ENCODE measurements around the gene WIPF2. TPM values are rescaled to one million over a fixed set of nuclear protein-coding genes. Genes with fewer than 3 reads are reported as not detected.

WIPF2 gene
- total and polyA plus RNA-seq, 4 donors = 10.6 to 34.5 (median 14.9) TPM

GRCh38 chr17:40326832-40327199, 107.7 kb downstream of the WIPF2 start:
- Histone ChIP-seq H3K27ac (ENCODE audit: low read depth in 1 of 2, low read length in 1 of 2) (peak overlapping the region in 1 of 2 donors; percentile 86), H3K4me1 (ENCODE audit: control insufficient read depth in 5 of 5, insufficient read depth in 5 of 5, low read length in 5 of 5) (peaks cover 55 to 83% (median 63%) of the 10 kb centered on the region in 5 donors), H3K9me3 (ENCODE audit: control insufficient read depth in 4 of 4, insufficient read depth in 3 of 4, low read length in 3 of 4) (no peaks in the 10 kb centered on the region), H3K27me3 (ENCODE audit: control insufficient read depth in 3 of 3, insufficient read depth in 3 of 3, low read length in 2 of 3) (no peaks in the 10 kb centered on the region), H3K4me3 (no peak overlapping the region), H3K9ac (ENCODE audit: insufficient read depth in 1 of 2, low read length in 2 of 2) (peak overlapping the region in 1 of 2 donors; percentile 32), H3K36me3 (ENCODE audit: control insufficient read depth in 4 of 4, insufficient read depth in 4 of 4, low read length in 4 of 4) (peaks cover 0 to 12% (median 4%) of the 10 kb centered on the region in 4 donors)
- TF ChIP-seq CTCF (IDR thresholded peaks at IDR 0.05; ENCODE audit: control extremely low read depth, extremely low read depth) = no peak
- DNase-seq (no peak), ATAC-seq (ENCODE audit: insufficient read depth, low FRiP score) (no peak)
- WGBS, 2 donors = 41 to 89% methylated on average over 1 of the region's 1 CpG

- no peak for TF ChIP-seq CTCF (IDR thresholded peaks at IDR 0.05; ENCODE audit: control extremely low read depth, extremely low read depth)
- WGBS, 2 donors = 75 to 83% methylated on average over 4 of the region's 4 CpGs
- H3K27ac ChIP-seq (ENCODE audit: low read depth in 1 of 2, low read length in 1 of 2) = peak overlapping the region in 1 of 2 donors; percentile 86
- no peaks in the 10 kb centered on the region for H3K27me3 ChIP-seq (ENCODE audit: control insufficient read depth in 3 of 3, insufficient read depth in 3 of 3, low read length in 2 of 3)
- H3K36me3 ChIP-seq (ENCODE audit: control insufficient read depth in 4 of 4, insufficient read depth in 4 of 4, low read length in 4 of 4) = peaks cover 0 to 12% (median 5%) of the 10 kb centered on the region in 4 donors
- no peak for DNase-seq
- no peaks in the 10 kb centered on the region for H3K9me3 ChIP-seq (ENCODE audit: control insufficient read depth in 4 of 4, insufficient read depth in 3 of 4, low read length in 3 of 4)
- no peak for ATAC-seq (ENCODE audit: insufficient read depth, low FRiP score)
- no peak overlapping the region for H3K4me3 ChIP-seq
- no peak overlapping the region for H3K9ac ChIP-seq (ENCODE audit: insufficient read depth in 1 of 2, low read length in 2 of 2)
- peaks cover 50 to 83% (median 65%) of the 10 kb centered on the region in 5 donors for H3K4me1 ChIP-seq (ENCODE audit: control insufficient read depth in 5 of 5, insufficient read depth in 5 of 5, low read length in 5 of 5)
Measured at GRCh38 chr17:40327244-40327729, 108.2 kb downstream of the WIPF2 start.

GRCh38 chr17:40327735-40328385, 108.8 kb downstream of the WIPF2 start:
- peak in 1 of 3 donors; percentile 15 for DNase-seq
- Histone ChIP-seq H3K4me3 (no peak overlapping the region), H3K36me3 (ENCODE audit: control insufficient read depth in 4 of 4, insufficient read depth in 4 of 4, low read length in 4 of 4) (peaks cover 0 to 12% (median 5%) of the 10 kb centered on the region in 4 donors), H3K4me1 (ENCODE audit: control insufficient read depth in 5 of 5, insufficient read depth in 5 of 5, low read length in 5 of 5) (peaks cover 49 to 83% (median 64%) of the 10 kb centered on the region in 5 donors), H3K27ac (ENCODE audit: low read depth in 1 of 2, low read length in 1 of 2) (peak overlapping the region in 1 of 2 donors; percentile 86), H3K27me3 (ENCODE audit: control insufficient read depth in 3 of 3, insufficient read depth in 3 of 3, low read length in 2 of 3) (no peaks in the 10 kb centered on the region), H3K9me3 (ENCODE audit: control insufficient read depth in 4 of 4, insufficient read depth in 3 of 4, low read length in 3 of 4) (no peaks in the 10 kb centered on the region), H3K9ac (ENCODE audit: insufficient read depth in 1 of 2, low read length in 2 of 2) (peak overlapping the region in 1 of 2 donors; percentile 23)
- no peak for ATAC-seq (ENCODE audit: insufficient read depth, low FRiP score)
- no peak for TF ChIP-seq CTCF (IDR thresholded peaks at IDR 0.05; ENCODE audit: control extremely low read depth, extremely low read depth)
- 5 to 7% methylated on average over 3 of the region's 3 CpGs for WGBS, 2 donors
